Hindlimb muscle (tissue), 1 donor: ENCODE measurements around the gene KLHDC7A. TPM values are rescaled to one million over a fixed set of nuclear protein-coding genes. Genes with fewer than 3 reads are reported as not detected.

Experiments used
- DNase-seq: peaks from one replicate; pipeline ENCODE4 v3.0.0-alpha.2; 2013
- polyA plus RNA-seq: library from polyadenylated mRNA; unstranded; fragments of 120-200 nt; gene quantifications from one replicate; pipeline ENCODE4 v1.2.1, GENCODE V29; 2013; ENCODE audit not compliant: insufficient read length

Gene KLHDC7A
- polyA plus RNA-seq, 1 donor: 0.04 TPM

DNA sequence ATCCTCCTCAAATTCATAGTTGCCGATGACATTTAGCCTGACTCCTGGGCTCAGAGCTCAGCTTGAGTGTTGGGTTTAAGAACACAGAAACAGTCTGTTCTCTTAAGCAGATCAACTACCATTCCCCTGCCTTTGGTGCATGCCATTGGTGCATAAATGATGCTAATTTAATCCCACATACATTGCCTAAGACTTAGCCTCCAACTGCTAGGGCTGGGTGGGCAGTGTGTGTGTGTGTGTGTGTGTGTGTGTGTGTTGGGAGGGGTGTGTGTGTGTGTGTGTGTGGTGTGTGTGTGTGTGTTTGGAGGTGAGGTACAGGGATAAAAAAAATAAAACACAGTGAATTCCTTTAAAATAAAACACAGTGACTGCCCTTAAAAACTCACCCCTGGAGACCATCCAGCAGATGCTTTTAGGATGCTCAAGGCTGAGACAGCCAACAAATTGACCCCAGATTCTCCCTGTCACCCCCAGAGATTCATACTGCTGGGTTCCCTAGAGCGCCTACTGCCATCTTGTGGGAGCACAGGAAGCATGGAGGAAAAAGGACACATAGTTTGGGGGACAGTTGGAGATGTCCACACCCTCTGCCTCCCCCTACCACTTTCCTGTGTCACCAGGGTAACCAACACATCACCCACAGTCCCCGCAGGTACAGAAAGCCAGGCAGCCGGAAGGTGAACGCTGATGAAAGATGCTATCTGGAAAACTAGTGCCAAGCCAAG lies 30.6 kb downstream of the KLHDC7A start:
- DNase-seq: no peak

- no peak for DNase-seq
Measured at GRCh38 chr1:18511874-18512150, 31.1 kb downstream of the KLHDC7A start.

DNA sequence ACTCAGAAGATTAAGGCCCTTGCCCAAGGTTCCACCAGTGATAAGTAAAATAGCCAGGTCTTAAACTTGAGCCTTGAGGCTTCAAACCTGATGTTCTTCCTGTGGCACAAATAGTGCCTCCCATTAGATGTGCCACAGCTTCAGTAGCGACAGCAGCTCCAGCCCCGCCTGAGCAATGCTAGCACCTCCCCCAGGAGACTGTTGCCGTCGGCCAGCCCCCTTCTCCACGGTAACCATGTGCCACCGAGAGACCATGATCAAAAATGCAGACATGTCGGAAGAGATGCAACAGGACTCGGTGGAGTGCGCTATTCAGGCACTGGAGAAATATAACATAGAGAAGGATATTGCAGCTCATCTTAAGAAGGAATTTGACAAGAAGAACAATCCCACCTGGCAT lies 32.2 kb downstream of the KLHDC7A start:
- DNase-seq: no peak

- no peak for DNase-seq
Measured at GRCh38 chr1:18513995-18514394, 33.3 kb downstream of the KLHDC7A start.

GRCh38 chr1:18515120-18515667 lies 34.5 kb downstream of the KLHDC7A start:
- DNase-seq: no peak

- DNase-seq: no peak
Measured at GRCh38 chr1:18516473-18516872, 35.7 kb downstream of the KLHDC7A start.

GRCh38 chr1:18526436-18527275 lies 45.9 kb downstream of the KLHDC7A start:
- no peak for DNase-seq

GRCh38 chr1:18527514-18527913 lies 46.8 kb downstream of the KLHDC7A start:
- no peak for DNase-seq

- no peak for DNase-seq
Measured at GRCh38 chr1:18527921-18528320, 47.2 kb downstream of the KLHDC7A start.

GRCh38 chr1:18528616-18529015 lies 47.9 kb downstream of the KLHDC7A start:
- DNase-seq: no peak

GRCh38 chr1:18529714-18530113 lies 49.0 kb downstream of the KLHDC7A start:
- DNase-seq: no peak

DNA sequence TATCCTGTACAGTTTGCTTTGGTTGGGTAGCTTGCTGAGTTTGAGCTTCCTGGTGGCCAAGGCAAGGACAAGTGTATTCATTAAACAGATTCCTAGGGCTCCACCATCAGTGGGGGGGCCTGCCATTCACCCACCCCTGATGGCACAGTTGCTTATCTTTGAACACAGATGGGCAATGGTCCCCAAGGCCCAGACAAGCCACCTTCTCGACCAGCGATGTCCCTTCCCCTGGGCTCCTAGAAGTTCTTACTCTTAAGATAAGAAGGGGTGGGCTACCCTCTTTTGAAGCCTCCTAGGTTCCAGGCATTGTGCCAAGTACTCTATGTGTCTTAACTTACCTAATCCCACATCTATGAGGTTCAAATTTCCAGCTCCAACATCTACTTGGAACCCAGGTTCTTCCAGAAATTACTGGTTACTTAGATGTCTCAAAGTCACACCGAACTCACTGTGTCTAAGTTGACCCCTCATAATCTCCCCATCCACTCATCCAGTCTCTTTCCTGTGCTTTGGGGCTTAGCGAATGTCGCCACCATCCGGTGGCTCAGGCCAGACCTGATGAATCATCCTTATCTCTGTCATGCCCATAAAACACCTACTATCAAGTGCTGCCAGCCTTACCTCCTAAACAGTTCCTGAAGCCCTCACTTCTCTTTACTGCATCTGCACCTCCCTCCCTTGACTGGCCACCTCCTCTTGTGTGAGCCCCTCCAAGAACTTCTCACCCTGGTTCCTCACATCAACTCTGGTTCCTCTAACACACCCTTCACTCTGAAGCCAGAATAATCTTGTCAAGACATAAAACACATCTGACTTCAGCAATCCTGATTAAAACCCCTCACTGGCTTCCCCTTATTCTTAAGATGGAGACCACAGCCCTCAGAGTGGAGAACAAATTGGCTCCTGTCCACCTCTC lies 50.1 kb downstream of the KLHDC7A start:
- DNase-seq: no peak

DNA sequence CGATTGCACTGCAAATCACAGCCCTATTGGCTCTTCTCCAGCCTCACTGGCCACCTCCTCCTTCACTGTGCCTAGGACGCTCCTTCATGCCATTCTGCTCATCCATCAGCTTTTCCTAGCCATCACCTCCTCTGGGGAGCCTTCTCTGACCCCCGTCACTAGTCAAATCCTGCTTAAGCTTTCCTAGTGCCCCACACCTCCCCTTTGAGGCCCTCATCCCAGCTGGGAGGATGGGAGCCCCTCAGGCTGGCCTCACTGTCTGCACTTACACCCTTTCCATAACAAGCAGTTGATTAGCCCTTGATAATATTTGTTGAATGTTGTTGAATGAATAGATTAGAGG lies 50.7 kb downstream of the KLHDC7A start:
- DNase-seq: no peak

GRCh38 chr1:18532390-18533170 lies 51.9 kb downstream of the KLHDC7A start:
- DNase-seq: no peak

DNA sequence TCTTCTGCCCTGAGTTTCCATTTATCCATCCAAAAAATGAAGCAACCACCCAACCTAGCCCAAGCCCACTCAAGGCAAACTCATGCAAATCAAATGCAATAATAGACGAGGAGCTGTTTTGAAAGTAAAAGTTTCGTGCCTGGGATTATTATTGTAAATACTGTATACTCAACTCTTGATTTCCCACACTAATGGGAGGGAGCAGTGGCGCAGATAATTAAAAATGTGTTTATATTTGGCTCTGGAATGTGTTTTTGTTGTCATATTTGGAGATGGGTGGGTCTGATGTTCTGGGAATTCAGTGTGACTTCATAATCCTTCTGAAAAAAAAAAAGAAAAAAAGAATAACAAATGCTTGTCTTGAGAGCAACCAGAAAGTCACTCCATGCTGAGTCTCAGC lies 52.5 kb downstream of the KLHDC7A start:
- DNase-seq: no peak

DNA sequence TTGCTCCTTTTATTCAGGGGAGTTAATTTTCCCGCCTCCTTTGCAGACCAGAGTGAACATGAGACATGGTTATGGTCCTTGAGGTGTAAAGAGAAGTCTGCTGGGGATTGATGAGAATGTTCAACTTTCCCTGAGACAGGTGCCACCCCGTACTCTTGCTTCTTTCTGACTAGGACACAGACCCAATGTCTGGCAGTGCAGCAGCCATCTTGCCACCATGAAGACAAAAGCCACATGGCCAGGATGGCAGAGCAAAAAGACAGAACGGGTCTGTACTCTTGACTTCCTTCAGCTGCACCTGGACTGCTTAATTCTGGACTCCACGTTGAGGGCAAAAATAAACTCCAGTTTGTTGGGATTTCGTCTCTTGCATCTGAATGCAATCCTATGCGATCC lies 54.1 kb downstream of the KLHDC7A start:
- DNase-seq: no peak

Other genes starting within 250 kb of the KLHDC7A start
- 52.1 TPM for gene PAX7, start 149.9 kb downstream of the KLHDC7A start, polyA plus RNA-seq